PFSK-1 (cell line): Measurements from ENCODE around the gene ISL2.

ENCODE experiments used
- FOXP2 ChIP-seq: optimal IDR thresholded peaks from 2 replicates; pipeline ENCODE3; 2011; ENCODE audit warnings: borderline replicate concordance, control low read depth, inconsistent platforms; ENCODE audit not compliant: insufficient read depth; ENCODE audit errors: extremely low read length, extremely low read depth
- POLR2AphosphoS5 ChIP-seq: IDR thresholded peaks from 2 replicates; pipeline ENCODE4 v1.6.1; 2012; ENCODE audit warnings: low read depth, mild to moderate bottlenecking, control low read depth, low read length, moderate library complexity
- REST ChIP-seq, 2 experiments: IDR thresholded peaks; 2 replicates each; pipeline versions ENCODE4 v1.6.1 to v1.8.0; 2011 to 2012; ENCODE audit warnings: low read depth in 2 of 2, low read length in 2 of 2, control low read depth in 1 of 2, inconsistent platforms in 1 of 2, mild to moderate bottlenecking in 1 of 2, moderate library complexity in 1 of 2; ENCODE audit not compliant: insufficient read depth in 1 of 2
- SIN3A ChIP-seq: IDR thresholded peaks from 2 replicates; pipeline ENCODE4 v1.6.1; 2012; ENCODE audit warnings: mild to moderate bottlenecking, low read length, moderate library complexity, borderline replicate concordance; ENCODE audit not compliant: insufficient read depth
- TAF1 ChIP-seq: IDR thresholded peaks from 2 replicates; pipeline ENCODE4 v1.6.1; 2012; ENCODE audit warnings: low read length, control low read depth, borderline replicate concordance; ENCODE audit not compliant: insufficient read depth

ISL2 gene

GRCh38 chr15:76360416-76360815 is 23.8 kb downstream of the ISL2 start:
- no peak for TF ChIP-seq FOXP2
- TF ChIP-seq TAF1, result no peak
- TF ChIP-seq POLR2AphosphoS5, result no peak
- TF ChIP-seq SIN3A, result no peak
- no peak for TF ChIP-seq REST (IDR thresholded peaks at IDR 0.05; ENCODE audit: insufficient read depth in 1 of 2, low read depth in 2 of 2, low read length in 2 of 2)

GRCh38 chr15:76363251-76363650 is 26.7 kb downstream of the ISL2 start:
- TF ChIP-seq FOXP2, result no peak
- no peak for TF ChIP-seq SIN3A
- no peak for TF ChIP-seq REST (IDR thresholded peaks at IDR 0.05; ENCODE audit: insufficient read depth in 1 of 2, low read depth in 2 of 2, low read length in 2 of 2)
- no peak for TF ChIP-seq TAF1
- no peak for TF ChIP-seq POLR2AphosphoS5

- TF ChIP-seq FOXP2 (no peak), TAF1 (no peak), POLR2AphosphoS5 (no peak), SIN3A (no peak), REST (IDR thresholded peaks at IDR 0.05; ENCODE audit: insufficient read depth in 1 of 2, low read depth in 2 of 2, low read length in 2 of 2) (no peak)
Observed at GRCh38 chr15:76366714-76367113, 30.1 kb downstream of the ISL2 start.

GRCh38 chr15:76368122-76368621 is 31.6 kb downstream of the ISL2 start:
- TF ChIP-seq FOXP2 (no peak), TAF1 (no peak), POLR2AphosphoS5 (no peak), SIN3A (no peak), REST (IDR thresholded peaks at IDR 0.05; ENCODE audit: insufficient read depth in 1 of 2, low read depth in 2 of 2, low read length in 2 of 2) (no peak)

GRCh38 chr15:76376029-76376428 is 39.5 kb downstream of the ISL2 start:
- TF ChIP-seq FOXP2 (no peak), REST (IDR thresholded peaks at IDR 0.05; ENCODE audit: insufficient read depth in 1 of 2, low read depth in 2 of 2, low read length in 2 of 2) (no peak), POLR2AphosphoS5 (no peak), SIN3A (no peak), TAF1 (no peak)
